NOMO-1 treated with dmso at 0.1 percent for 144 hours (cell line): ENCODE results near the gene PLXNB1.

Experiments
- DNase-seq: peaks from one replicate; lab custom pipeline; 2025; ENCODE audit not compliant: unreplicated experiment; lab: John Stamatoyannopoulos, UW

The PLXNB1 gene

GRCh38 chr3:48418651-48419050 lies 11.2 kb downstream of the PLXNB1 start:
- no peak for DNase-seq

DNA sequence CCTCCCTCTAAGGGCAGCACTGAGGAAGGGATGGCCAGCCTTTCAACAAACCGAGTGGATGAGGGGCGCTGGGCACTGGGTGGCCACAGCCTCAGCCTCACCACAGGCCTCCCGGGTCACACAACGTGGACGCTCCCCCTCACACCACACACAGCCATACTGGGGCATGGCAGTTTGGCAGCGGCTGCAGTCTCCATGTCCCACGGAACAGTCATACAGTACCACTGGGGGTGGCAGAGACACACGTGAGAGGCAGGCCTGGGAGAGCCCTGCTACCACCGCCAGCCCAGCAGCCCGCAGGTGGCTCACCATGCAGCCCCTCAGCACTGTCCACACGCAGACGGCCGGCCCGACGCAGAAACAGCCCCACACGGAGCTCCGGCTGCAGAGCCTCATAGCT lies 11.7 kb downstream of the PLXNB1 start:
- DNase-seq = no peak

GRCh38 chr3:48417529-48418108 lies 12.3 kb downstream of the PLXNB1 start:
- no peak for DNase-seq

- no peak for DNase-seq
Measured at GRCh38 chr3:48416546-48416945, 13.3 kb downstream of the PLXNB1 start.

GRCh38 chr3:48416091-48416505 lies 13.8 kb downstream of the PLXNB1 start:
- no peak for DNase-seq

DNA sequence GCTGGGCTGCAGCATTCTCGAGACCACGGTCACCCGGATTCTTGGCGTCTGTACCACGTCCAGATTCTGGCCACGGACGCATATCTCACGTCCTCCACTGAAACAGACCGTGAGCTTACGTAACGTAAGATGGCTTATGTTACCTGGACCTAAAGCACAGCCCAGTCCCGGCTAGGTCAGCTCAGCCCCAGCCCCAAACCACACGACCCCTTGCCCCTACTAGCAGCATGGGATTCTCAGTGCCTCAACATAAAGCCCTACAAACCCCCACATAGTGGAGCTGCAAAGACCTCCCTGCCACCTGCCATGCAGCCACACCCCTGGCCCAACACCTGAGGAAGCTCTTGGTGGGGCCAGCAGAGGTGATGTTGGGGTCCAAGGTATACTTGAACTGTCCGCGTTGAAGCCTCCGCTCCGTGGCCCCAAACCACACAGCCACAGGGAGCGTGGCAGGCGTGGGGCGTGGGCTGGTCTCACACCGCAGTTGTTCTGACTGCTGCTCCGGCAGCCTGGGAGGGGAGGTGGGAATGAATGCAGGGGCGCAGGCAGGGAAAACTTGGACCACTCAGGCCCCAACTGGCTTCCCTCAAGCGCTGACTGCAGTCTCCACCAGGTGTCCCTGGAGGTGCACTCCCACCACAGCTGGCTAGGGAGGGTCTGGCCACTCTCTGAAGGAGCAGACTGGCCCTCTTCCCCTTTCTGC lies 14.5 kb downstream of the PLXNB1 start:
- no peak for DNase-seq

DNA sequence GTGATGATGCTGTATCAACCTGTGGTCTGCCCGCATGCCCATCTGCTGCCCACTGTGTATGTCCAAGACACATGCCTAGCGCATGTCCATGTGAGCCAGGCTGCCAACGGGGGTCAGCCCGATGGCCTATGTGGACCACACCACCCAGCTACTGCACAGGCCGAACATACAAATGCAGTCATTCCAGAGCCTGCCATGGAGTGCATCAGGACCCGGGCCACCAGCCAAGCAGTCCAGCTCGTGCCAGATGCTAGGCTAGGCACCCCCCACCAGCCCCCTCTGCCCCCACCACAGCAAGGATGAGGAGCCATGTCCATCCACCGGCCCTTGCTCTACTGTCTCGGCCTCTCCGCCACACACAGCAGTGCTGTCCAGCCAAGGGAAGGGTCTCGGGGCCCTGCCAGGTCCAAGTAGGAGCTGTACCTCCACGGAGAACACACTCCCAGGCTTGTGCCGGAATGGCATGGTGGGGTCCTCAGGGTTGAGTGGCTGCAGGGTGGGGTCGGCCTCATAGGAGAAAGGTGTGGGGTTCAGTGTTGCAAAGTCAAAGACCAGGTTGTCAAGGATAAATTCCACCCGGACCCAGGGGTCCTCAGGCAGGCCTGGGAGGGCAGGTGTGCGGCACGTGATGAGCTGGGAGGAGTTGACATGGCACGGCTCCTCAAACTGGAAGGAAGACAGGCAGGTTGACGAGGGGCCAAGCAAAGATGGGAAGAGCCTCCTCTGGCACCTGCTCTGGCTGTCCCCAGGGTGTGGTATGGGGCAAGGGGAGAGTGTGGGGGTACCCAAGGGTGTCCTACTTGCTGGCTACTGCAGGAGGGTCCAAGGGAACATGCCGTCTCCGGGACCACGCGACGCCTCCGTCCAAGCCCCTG lies 15.3 kb downstream of the PLXNB1 start:
- DNase-seq = no peak

DNA sequence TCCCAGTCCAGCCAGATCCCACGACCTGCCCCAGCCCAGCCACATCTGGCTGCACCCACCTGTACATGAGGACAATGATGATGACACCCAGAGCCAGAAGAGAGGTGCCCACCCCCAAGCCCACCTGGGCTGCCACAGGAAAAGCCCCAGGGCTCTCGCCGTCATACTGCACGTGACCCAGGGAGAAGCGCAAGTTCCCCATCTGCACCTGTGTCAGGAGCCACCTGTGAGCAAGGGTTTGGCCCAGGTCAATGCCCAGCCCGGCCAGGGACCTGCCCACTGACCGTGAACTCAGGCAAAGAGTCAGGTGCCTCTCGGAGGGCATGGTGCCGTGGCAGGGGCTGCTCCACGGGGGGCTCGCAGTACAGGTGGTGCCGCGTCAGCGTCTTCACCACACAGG lies 16.3 kb downstream of the PLXNB1 start:
- DNase-seq = no peak

DNA sequence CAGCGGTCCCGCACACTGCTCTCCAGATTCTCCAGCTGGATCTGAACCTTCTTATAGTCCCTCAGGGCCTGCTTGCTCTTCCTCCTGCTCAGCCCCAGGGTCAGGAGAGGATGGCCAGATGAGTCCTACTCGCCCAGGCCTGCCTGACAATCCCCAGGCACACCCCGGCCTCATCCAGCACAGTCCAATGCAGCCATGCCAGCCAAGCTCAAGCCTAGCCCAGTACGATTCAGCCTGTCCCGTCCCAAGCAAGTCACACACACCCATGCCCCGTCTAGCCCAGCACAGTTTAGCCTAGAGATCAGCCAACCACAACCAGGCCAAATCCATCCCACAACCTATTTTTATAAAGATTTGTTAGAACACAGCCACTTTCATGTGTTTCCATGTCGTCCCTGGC lies 16.8 kb downstream of the PLXNB1 start:
- DNase-seq = no peak

GRCh38 chr3:48412375-48413001 lies 17.4 kb downstream of the PLXNB1 start:
- no peak for DNase-seq

- no peak for DNase-seq
Measured at GRCh38 chr3:48411606-48412374, 18.1 kb downstream of the PLXNB1 start.

DNA sequence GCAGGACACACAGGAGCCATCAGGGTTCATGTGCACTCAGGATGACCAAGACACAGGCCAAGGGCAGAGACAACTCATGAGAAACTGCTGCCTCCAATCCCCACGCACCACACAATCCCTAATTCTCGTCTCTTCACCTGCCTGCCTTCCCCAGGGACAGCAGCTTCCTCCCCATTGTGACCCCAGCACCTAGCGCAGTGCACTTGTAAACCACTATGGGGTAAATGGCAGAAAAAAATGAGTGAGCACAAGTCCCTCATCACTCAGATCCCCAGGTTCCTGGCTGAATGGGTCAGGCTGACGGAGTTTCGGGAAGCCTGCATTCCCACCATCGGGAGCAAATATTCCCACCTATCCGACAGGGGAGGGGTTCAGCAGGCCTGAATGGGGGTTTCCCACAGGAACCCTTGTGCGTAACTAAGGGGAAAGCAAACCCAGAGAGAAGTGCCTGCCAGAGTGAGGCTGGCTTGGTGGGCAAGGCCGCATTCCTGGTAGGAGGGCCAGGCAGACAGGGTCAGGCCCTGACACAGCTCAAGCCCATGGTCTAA lies 18.8 kb downstream of the PLXNB1 start:
- DNase-seq = no peak

- DNase-seq = no peak
Measured at GRCh38 chr3:48410205-48411040, 19.5 kb downstream of the PLXNB1 start.

GRCh38 chr3:48409291-48410201 lies 20.3 kb downstream of the PLXNB1 start:
- DNase-seq = no peak

- DNase-seq = no peak
Measured at GRCh38 chr3:48408823-48409281, 21.0 kb downstream of the PLXNB1 start.

DNA sequence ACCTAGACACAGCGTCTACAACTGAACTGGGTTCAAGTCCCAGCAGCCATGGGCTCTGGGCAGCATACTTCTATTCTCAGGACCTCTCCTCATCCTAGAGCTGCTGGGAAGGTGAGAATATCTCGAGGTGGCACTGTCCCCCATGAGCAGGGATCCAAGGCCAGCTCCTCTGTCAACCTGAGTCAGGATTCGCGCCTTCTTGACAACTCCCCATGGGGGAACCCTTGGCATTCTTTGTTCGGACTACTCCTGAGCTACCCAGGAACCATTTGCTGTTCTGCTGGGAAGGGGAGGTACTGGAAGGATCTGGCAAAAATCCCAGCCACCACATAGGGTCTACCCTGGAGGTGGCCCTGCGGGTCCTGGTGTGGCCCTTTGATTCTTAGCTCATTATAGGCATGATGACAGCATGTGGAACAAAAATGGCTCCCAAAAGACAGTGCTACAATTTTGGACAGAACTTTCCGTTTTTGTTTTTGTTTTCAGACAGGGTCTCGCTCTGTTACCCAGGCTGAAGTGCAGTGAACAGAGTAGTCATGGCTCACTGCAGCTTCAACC lies 22.3 kb downstream of the PLXNB1 start:
- no peak for DNase-seq

GRCh38 chr3:48406443-48407431 lies 23.1 kb downstream of the PLXNB1 start:
- DNase-seq = no peak
